HG03097 (cell line): ENCODE measurements around the gene PAPPA.

Experiments
- ATAC-seq: cut with Tn5 transposase; IDR thresholded peaks from one replicate; pipeline ENCODE4 v1.9.1; 2021; ENCODE audit not compliant: unreplicated experiment, low FRiP score

PAPPA gene

GRCh38 chr9:116152390-116152789 is 1.2 kb upstream of the PAPPA start:
- no peak for ATAC-seq

DNA sequence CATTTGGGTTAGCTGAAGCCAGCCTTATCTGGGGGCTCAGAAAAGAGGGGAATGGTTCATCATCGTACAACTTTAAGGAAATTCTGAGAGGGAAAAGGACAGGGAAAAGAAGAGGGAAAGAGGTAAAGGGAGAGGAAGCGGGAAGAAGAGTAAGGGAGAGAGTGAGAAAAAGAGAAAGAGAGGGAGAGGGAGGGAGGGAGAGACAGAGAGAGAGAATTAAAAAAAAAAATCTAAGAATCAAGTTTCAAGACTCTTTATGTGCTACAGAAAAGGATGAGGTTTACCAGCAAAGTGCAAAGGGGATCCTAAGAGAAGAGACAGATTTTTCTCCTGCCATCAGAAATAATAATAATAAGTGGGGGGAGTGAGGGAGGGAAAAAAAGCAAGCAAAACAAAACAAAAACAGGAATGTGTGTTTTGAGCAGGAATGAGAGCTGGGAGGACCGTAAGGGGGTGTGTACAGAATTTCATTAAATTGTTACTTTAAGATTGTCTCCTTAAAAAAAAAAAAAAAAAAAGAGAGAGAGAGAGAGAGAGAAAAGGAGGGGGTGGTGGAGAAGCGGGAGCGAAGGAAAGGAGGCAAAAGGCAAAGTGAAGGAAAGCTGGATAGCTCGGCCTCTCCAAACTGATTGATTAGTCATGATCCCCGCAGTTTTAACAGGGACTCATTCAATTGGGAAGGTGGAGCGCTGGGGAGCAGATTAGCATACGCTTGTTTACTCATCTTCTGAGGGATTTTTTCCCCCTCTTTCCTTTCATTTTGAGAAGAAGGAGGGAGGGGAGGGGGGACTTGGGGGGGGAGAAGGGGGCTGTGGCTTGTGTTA is 438 bp upstream of the PAPPA start:
- no peak for ATAC-seq

- no peak for ATAC-seq
Measured at GRCh38 chr9:116154334-116154975, 864 bp downstream of the PAPPA start.

- ATAC-seq, result no peak
Measured at GRCh38 chr9:116154976-116155697, 1.5 kb downstream of the PAPPA start.

DNA sequence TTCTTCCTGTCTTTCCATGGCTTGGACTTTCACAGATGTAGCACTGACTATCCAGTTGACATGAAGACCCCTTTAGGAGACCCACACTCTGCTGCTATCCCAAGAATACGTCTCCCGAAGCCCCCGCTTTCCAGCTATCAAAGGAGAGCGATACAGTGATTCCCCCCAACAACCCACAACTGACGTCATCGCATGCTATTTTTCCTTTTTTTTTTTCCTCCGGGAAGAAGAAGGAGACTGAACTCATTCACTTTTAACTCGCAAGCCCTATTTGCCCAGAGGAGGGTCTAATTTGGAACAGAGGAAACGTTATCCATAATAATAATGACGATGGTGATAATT is 2.1 kb downstream of the PAPPA start:
- ATAC-seq, result no peak

GRCh38 chr9:116156621-116157314 is 3.2 kb downstream of the PAPPA start:
- ATAC-seq, result no peak

DNA sequence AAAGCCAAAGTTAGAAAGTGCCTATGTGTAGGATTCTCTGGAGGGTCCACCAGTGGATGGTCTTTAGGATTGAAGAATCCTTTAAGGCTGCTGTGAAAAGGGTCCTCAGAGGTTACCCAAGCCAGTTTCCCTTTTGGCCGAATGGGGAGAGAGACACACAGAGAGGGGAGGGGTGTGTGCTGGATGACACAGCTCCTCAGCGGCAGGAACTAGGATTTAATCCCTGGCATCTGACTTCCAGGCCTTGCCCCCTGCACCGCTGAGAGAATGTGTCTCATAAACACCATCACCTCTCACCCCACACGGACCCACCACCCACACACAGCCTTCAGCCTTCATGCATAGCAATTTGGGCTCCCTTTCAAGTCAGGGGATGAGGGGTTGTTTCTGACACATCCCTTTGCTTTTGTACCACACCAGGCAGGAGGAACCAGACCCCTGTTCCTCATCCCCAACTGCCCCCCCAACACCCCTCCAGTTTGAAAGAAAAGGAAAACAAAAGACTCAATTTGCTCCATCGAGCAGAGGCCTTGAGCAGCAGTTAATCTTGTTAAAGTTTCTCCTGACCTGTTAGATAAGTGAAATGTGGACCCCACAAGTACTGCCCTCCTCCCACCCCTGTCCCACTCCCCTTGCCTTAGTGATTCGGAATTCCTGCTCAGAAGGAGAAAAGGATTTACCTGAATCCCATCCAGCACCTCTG is 4.0 kb downstream of the PAPPA start:
- ATAC-seq, result no peak

DNA sequence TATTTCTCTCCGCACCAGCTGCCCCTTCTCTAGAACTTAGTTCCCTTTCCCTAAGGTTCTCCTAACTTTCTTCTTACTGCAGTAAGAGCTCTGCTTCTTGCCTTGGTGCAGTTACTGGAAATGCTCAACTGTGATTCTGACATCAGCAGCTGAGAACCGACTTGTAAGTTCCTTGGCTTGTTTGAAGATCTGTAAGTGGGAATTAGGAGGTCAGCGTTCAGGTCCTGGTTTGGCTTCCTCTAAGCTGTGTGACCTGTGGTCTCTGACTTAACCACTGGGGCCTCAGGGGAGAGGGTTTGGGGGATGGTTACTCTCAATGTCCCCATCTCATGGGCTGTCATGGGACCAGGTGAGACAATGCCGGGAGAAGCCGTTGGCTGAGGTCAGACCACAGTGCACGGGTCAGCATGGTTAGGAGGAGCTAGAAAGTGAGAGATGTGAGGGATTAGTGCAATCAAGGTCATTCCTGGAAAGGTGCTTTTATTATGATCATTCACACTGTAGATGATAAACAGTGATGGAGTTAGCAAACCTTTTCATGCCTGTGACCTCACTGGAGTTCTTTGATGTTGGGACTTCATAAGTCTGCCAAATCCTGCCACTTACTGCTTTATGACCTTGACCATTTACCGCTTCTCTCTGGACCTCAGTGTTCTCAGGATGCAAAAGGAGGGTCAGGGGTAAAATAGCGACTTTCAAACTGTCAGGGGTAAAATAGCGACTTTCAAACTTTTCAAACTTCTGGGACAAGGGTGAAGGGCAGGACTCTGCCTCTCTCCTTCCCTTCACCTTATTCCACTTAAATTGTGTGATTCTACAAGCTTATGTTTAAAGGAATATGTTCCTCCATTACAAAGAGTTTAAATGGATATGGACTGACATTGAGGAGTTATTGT is 7.3 kb downstream of the PAPPA start:
- ATAC-seq, result no peak

- ATAC-seq, result no peak
Measured at GRCh38 chr9:116162241-116162781, 8.7 kb downstream of the PAPPA start.

DNA sequence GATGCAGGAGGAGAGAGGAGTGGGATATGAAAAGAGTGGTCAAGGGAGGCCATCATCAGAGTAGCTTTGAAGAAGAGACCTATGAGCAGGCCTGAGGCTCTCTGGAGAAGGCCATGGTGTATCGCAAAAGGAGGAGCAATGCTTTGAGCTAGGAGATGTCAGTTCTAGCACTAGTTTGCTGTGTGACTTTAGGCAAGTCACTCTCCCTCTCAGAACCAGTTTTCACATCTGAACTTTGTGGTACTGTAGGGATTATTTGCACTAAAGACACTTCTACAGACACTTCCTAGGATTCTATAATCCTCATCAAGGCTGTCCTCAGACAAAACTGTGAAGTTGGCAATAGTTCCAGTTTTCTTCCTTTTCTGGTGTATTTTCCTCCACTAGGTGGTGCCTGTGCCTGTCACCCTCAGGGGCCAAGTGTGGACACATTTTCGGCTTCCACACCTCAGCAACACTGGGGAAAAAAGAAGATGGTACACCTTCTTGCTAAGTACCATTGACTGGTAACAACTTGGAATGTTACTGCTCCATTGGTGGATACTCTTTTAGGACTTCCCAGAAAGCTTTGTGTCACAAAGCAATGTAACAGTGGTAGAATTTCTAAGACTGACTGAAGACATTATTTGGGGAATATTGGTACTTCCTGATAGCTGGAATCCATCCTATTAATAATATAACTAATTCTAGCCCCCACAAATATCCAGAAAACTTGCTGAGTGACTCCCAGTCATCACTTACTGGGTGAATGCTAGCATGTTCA is 9.9 kb downstream of the PAPPA start:
- no peak for ATAC-seq

DNA sequence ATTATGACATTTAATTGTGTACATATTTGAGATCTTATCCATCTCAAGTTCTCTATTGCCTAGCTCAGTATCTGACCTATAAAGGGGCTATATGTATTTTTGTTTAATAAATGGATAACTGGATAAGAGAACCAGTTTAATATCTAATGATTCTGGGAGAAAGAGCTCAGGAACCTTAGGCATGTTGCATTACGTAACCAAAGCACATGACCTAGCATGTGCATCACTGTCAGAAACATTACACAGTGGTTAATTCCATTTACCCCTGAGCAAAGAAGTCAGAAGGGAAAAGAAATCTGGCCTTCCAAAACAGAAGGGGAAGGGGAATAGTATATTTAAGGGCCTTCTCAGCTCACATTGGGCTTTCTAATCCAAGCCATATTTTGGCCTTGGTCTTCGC is 12.3 kb downstream of the PAPPA start:
- no peak for ATAC-seq

DNA sequence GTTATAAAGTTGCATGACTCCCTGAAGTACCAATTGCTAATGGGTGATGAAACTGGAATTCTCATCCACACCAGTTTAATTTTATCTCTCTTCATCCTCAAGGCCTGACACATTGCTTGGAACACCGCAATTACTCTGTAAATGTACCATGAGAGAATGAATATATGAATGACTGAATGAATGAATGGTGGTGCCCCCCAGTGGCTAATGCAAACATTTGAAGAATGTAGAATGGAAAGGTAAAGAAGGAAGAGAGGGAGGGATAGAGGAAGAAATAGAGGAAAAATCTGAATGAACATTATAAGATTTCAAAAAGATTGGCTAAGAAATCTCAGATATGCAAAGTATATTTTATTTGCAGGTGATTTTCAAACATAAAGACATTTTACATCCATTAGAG is 13.1 kb downstream of the PAPPA start:
- ATAC-seq, result no peak

DNA sequence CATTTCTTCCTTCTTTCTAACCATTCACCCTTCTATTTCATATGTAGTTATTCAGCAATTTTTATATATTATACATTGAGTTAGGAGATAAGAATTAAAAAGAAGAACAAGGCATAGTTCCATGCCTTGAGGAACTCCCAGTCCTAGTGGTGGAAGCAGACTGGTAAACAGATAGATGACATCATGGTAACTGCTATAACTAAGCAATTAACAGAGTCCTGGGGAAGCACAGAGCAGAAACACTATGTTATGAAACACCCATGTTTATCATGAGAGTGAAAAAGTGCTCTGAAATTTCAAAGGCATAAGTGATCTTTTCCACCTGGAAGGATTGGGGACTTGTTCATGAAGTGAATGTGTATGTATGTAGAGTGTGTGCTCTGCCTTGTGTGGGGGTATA is 14.6 kb downstream of the PAPPA start:
- ATAC-seq, result no peak

GRCh38 chr9:116172216-116172615 is 18.6 kb downstream of the PAPPA start:
- ATAC-seq, result no peak

GRCh38 chr9:116174347-116174746 is 20.8 kb downstream of the PAPPA start:
- ATAC-seq, result no peak

DNA sequence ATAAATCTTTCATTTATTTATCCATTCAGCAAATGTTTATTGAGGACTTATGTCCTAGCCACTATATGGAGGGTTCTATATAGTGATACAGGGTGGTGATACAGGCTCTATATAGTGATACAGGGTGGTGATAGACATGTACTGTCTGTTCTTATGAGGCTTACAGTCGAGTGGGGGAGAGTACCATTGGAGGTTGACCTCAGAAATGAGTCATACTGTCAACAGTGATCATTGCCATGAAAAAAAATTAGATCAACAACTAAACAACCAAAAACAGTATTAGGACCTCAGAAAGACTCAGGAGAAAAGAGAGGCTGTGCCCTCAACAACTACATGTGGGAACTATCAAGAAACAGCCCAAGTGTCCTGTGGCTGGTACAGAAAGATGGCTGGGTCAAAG is 22.0 kb downstream of the PAPPA start:
- no peak for ATAC-seq

DNA sequence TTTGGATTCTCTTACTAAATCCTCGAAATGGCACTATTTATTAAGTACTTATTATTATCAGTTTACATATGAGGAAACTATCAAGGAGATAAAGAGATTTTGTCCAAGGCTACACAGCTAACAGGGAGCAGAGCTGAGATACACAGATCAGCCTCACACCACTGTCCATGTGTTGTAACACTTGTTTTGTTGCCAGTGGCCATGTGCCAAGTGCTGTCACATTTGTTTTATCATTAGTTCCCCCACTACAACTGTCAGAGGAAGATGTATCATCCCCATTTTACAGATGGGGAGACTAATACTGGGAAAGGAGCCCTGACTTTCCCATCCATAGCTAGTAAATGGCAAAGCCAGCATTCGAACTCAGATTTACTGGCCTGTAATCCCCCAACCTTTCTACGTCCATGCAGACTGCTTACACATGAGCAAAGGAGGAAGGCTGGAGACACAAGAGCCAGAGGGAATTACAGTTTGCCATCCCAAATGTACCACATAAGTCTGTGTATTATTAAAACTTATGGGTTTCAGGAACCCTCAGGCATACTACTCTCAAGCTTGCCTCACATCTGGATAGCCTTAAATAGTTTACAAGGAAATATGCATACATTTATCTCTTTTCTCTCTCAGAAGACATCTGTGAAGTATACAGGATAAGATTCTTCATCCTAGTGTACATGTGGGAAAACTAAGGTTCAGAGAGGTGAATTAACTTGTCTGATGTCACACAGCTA is 25.1 kb downstream of the PAPPA start:
- no peak for ATAC-seq

DNA sequence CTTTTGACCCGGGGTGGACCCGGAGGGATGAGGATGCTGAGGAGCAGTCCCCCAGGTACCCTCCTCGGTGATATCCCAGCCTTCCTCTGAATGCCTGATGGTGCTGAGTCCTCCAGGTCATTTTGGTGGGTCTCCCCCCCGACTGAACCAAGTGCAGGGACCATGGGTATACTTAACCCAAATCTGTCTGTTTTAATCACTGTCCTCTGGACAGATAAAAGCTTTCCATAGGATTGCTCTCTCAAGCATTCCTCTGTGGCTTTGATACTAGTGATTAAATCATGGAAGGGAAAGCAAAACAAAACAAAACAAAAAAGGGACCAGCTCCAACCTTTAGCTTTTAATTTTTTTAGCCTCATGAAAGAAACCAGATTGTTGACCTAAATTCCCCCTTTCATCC is 26.0 kb downstream of the PAPPA start:
- no peak for ATAC-seq
